Measurements from ENCODE around the gene AK1. TPM values are rescaled to one million over a fixed set of nuclear protein-coding genes. Genes with fewer than 3 reads are reported as not detected.
A peak's percentile ranks its signal among the peaks of the same experiment; 100 is the strongest.
"Not testable (repeated sequence)": the region's sequence is repeated elsewhere in the genome, so short reads cannot be mapped to it uniquely, and the experiment has no call there.

The AK1 gene
- total RNA-seq, 2 experiments from 2014 or later = 46.8 to 54.6 TPM

- H3K27ac Mint-ChIP-seq = no peak overlapping the region
- POLR2A ChIA-PET = interaction anchor here (0.8 kb wide), 1 partner anchor 17 kb away, joined by 3 read pairs; no protein-coding TSS in a partner anchor
- H3K36me3 Mint-ChIP-seq = peaks cover 27% of the 10 kb centered on the region
Measured at GRCh38 chr9:127887792-127888191, 10.3 kb upstream of the AK1 start.

GRCh38 chr9:127886401-127886972 is 9.0 kb upstream of the AK1 start:
- ATAC-seq (ENCODE audit: low read depth) = no peak
- Mint-ChIP-seq H3K9me3 (no peaks in the 10 kb centered on the region), H3K27me3 (no peaks in the 10 kb centered on the region), H3K4me1 (peaks cover 14% of the 10 kb centered on the region), H3K4me3 (no peak overlapping the region), H3K36me3 (peaks cover 18% of the 10 kb centered on the region), H3K27ac (peak overlapping the region; percentile 67)
- POLR2A ChIA-PET = interaction anchor here (0.6 to 2.6 kb wide), 2 partner anchors 30 to 167 kb away, joined by 3 to 9 read pairs; partner anchors contain the start of gene ST6GALNAC4
- DNase-seq = no peak

More at GRCh38 chr9:127887792-127888191, 10.3 kb upstream of the AK1 start:
- H3K4me1 Mint-ChIP-seq = peaks cover 15% of the 10 kb centered on the region
- no peaks in the 10 kb centered on the region for H3K9me3 Mint-ChIP-seq
- DNase-seq = no peak
- H3K27me3 Mint-ChIP-seq = no peaks in the 10 kb centered on the region
- no peak for ATAC-seq (ENCODE audit: low read depth)
- no peak overlapping the region for H3K4me3 Mint-ChIP-seq

- Mint-ChIP-seq H3K4me3 (no peak overlapping the region), H3K27me3 (no peaks in the 10 kb centered on the region), H3K27ac (no peak overlapping the region), H3K9me3 (no peaks in the 10 kb centered on the region), H3K36me3 (peaks cover 13% of the 10 kb centered on the region), H3K4me1 (peaks cover 12% of the 10 kb centered on the region)
- DNase-seq (no peak), ATAC-seq (ENCODE audit: low read depth) (no peak)
- POLR2A ChIA-PET = interaction anchor here (0.6 to 2.6 kb wide), 5 partner anchors 18 to 167 kb away, joined by 3 to 9 read pairs (median 4); partner anchors contain the start of gene ST6GALNAC4
Measured at GRCh38 chr9:127885508-127886281, 8.2 kb upstream of the AK1 start.

GRCh38 chr9:127884976-127885490 is 7.6 kb upstream of the AK1 start:
- peaks cover 13% of the 10 kb centered on the region for H3K36me3 Mint-ChIP-seq
- H3K4me3 Mint-ChIP-seq = no peak overlapping the region
- H3K4me1 Mint-ChIP-seq = peaks cover 12% of the 10 kb centered on the region
- H3K9me3 Mint-ChIP-seq = no peaks in the 10 kb centered on the region
- H3K27me3 Mint-ChIP-seq = no peaks in the 10 kb centered on the region
- POLR2A ChIA-PET = interaction anchor here (1.4 to 2.6 kb wide), 3 partner anchors 19 to 44 kb away, joined by 4 to 9 read pairs (median 8); partner anchors contain the start of gene ST6GALNAC4
- DNase-seq = no peak
- H3K27ac Mint-ChIP-seq = no peak overlapping the region
- no peak for ATAC-seq (ENCODE audit: low read depth)

GRCh38 chr9:127884427-127884911 is 7.0 kb upstream of the AK1 start:
- Mint-ChIP-seq H3K27me3 (no peaks in the 10 kb centered on the region), H3K36me3 (peaks cover 13% of the 10 kb centered on the region), H3K4me1 (peaks cover 12% of the 10 kb centered on the region), H3K9me3 (no peaks in the 10 kb centered on the region), H3K4me3 (no peak overlapping the region), H3K27ac (no peak overlapping the region)
- DNase-seq = no peak
- POLR2A ChIA-PET = interaction anchor here (1.4 to 2.6 kb wide), 3 partner anchors 19 to 44 kb away, joined by 4 to 9 read pairs (median 8); partner anchors contain the start of gene ST6GALNAC4
- ATAC-seq (ENCODE audit: low read depth) = no peak

- ATAC-seq (ENCODE audit: low read depth) = no peak
- H3K4me1 Mint-ChIP-seq = peaks cover 12% of the 10 kb centered on the region
- H3K36me3 Mint-ChIP-seq = peaks cover 13% of the 10 kb centered on the region
- POLR2A ChIA-PET = interaction anchor here (2.6 kb wide), 1 partner anchor 32 kb away, joined by 9 read pairs; the partner anchor contains the start of gene ST6GALNAC4
- peak overlapping the region; percentile 21 for H3K27ac Mint-ChIP-seq
- no peaks in the 10 kb centered on the region for H3K9me3 Mint-ChIP-seq
- H3K27me3 Mint-ChIP-seq = no peaks in the 10 kb centered on the region
- no peak overlapping the region for H3K4me3 Mint-ChIP-seq
- no peak for DNase-seq
Measured at GRCh38 chr9:127883959-127884358, 6.5 kb upstream of the AK1 start.

GRCh38 chr9:127881715-127882114 is 4.2 kb upstream of the AK1 start:
- DNase-seq; H3K9me3 Mint-ChIP-seq; H3K4me3 Mint-ChIP-seq; H3K36me3 Mint-ChIP-seq; H3K27me3 Mint-ChIP-seq; ATAC-seq (ENCODE audit: low read depth); H3K27ac Mint-ChIP-seq: not testable (repeated sequence)
- H3K4me1 Mint-ChIP-seq = peaks cover 11% of the 10 kb centered on the region
- POLR2A ChIA-PET = interaction anchor here (1.0 to 1.3 kb wide), 2 partner anchors 22 to 24 kb away, joined by 3 to 4 read pairs; no protein-coding TSS in a partner anchor

GRCh38 chr9:127880143-127880542 is 2.7 kb upstream of the AK1 start:
- H3K4me1 Mint-ChIP-seq = peaks cover 9% of the 10 kb centered on the region
- ATAC-seq (ENCODE audit: low read depth) (no peak), DNase-seq (no peak)
- H3K27me3 Mint-ChIP-seq = peaks cover 2% of the 10 kb centered on the region
- POLR2A ChIA-PET = interaction anchor here (0.7 kb wide), 3 partner anchors 37 to 104 kb away, joined by 3 to 7 read pairs (median 4); no protein-coding TSS in a partner anchor
- H3K9me3 Mint-ChIP-seq = no peaks in the 10 kb centered on the region
- no peak overlapping the region for H3K4me3 Mint-ChIP-seq
- H3K27ac Mint-ChIP-seq = no peak overlapping the region
- peaks cover 9% of the 10 kb centered on the region for H3K36me3 Mint-ChIP-seq

- Mint-ChIP-seq H3K4me3 (no peak overlapping the region), H3K9me3 (no peaks in the 10 kb centered on the region)
- POLR2A ChIA-PET = interaction anchor here (1.0 kb wide), 1 partner anchor 27 kb away, joined by 3 read pairs; no protein-coding TSS in a partner anchor
Measured at GRCh38 chr9:127878652-127879390, 1.3 kb upstream of the AK1 start.

GRCh38 chr9:127878001-127878651 is 651 bp upstream of the AK1 start:
- DNase-seq (no peak), ATAC-seq (ENCODE audit: low read depth) (no peak)
- Mint-ChIP-seq H3K4me1 (peaks cover 6% of the 10 kb centered on the region), H3K27me3 (peaks cover 2% of the 10 kb centered on the region), H3K27ac (no peak overlapping the region), H3K4me3 (no peak overlapping the region), H3K36me3 (peaks cover 5% of the 10 kb centered on the region), H3K9me3 (no peaks in the 10 kb centered on the region)
- POLR2A ChIA-PET = interaction anchor here (1.0 kb wide), 1 partner anchor 28 kb away, joined by 3 read pairs; no protein-coding TSS in a partner anchor

More at GRCh38 chr9:127878652-127879390, 1.3 kb upstream of the AK1 start:
- Mint-ChIP-seq H3K36me3 (peaks cover 5% of the 10 kb centered on the region), H3K27ac (no peak overlapping the region), H3K4me1 (peaks cover 6% of the 10 kb centered on the region), H3K27me3 (peaks cover 2% of the 10 kb centered on the region)
- no peak for DNase-seq
- no peak for ATAC-seq (ENCODE audit: low read depth)

GRCh38 chr9:127876764-127877562 is 512 bp downstream of the AK1 start:
- Mint-ChIP-seq H3K4me1 (no peaks in the 10 kb centered on the region), H3K9me3 (no peaks in the 10 kb centered on the region), H3K4me3 (peak overlapping the region; percentile 28), H3K27ac (peak overlapping the region; percentile 48), H3K27me3 (peaks cover 2% of the 10 kb centered on the region), H3K36me3 (peaks cover 3% of the 10 kb centered on the region)
- POLR2A ChIA-PET = interaction anchor here (1.1 kb wide), 1 partner anchor 29 kb away, joined by 3 read pairs; no protein-coding TSS in a partner anchor
- ATAC-seq (ENCODE audit: low read depth) = no peak
- DNase-seq = no peak
